Lower lobe of right lung (tissue), 2 donors: Measurements from ENCODE around the gene NPPC. TPM values are rescaled to one million over a fixed set of nuclear protein-coding genes. Genes with fewer than 3 reads are reported as not detected.

Experiments
- ATAC-seq, 2 donors: fragments of 200-7000 bp; cut with Tn5 transposase; one replicate each; pipeline ENCODE4 v1.9.1; 2020 to 2022; ENCODE audit warnings: mild to moderate bottlenecking in 2 of 2, moderate library complexity in 2 of 2
- DNase-seq: peaks from one replicate; pipeline ENCODE4 v3.0.0-alpha.2; 2020
- H3K27ac ChIP-seq: fragments of 200-600 bp; one replicate; pipeline ENCODE4 v1.8.0; 2022
- H3K27me3 ChIP-seq: fragments of 200-600 bp; one replicate; pipeline ENCODE4 v1.8.0; 2022; ENCODE audit warnings: low read depth
- H3K36me3 ChIP-seq: fragments of 200-600 bp; one replicate; pipeline ENCODE4 v1.8.0; 2022; ENCODE audit warnings: mild to moderate bottlenecking
- H3K4me1 ChIP-seq: fragments of 200-600 bp; one replicate; pipeline ENCODE4 v1.8.0; 2022
- H3K4me3 ChIP-seq: fragments of 200-600 bp; one replicate; pipeline ENCODE4 v1.8.0; 2022; ENCODE audit warnings: mild to moderate bottlenecking
- H3K9me3 ChIP-seq: fragments of 200-600 bp; one replicate; pipeline ENCODE4 v1.8.0; 2022
- CTCF ChIP-seq: fragments of 200-600 bp; IDR thresholded peaks from one replicate; pipeline ENCODE4 v1.8.0; 2022; ENCODE audit warnings: antibody characterized with exemption, mild to moderate bottlenecking
- intact Hi-C: fragments of 100-400 bp; cut with DNase I; formaldehyde crosslinking; loops from one replicate; pipeline ENCODE4 v1.11.0; 2022
- microRNA-seq: library from miRNA; unstranded; fragments of <30 nt; microRNA quantifications from one replicate; pipeline ENCODE4 v1.2.0, GENCODE V29; 2020; ENCODE audit warnings: borderline number of aligned reads
- total RNA-seq: library from RNA; stranded (reverse); fragmentation: NEBNext Ultra II Directional; extraction: Animal tissue kit (Norgen Biotek cat#: 25700); gene quantifications from one replicate; pipeline ENCODE4 v1.2.1, GENCODE V29; 2021
- donor health status: DM: no; HTN: yes; CAD: no; lungs with severe emphysema.

NPPC gene
- total RNA-seq, 1 donor from 2014 or later, result not detected

- no peaks in the 10 kb centered on the region for H3K9me3 ChIP-seq
- H3K36me3 ChIP-seq, result no peaks in the 10 kb centered on the region
- TF ChIP-seq CTCF, result no peak
- H3K27me3 ChIP-seq, result peaks cover 13% of the 10 kb centered on the region
- H3K27ac ChIP-seq, result no peak overlapping the region
- intact Hi-C loops, result no loop called here
- ATAC-seq (no peak), DNase-seq (no peak)
- H3K4me1 ChIP-seq, result no peaks in the 10 kb centered on the region
- no peak overlapping the region for H3K4me3 ChIP-seq
These were observed 47.0 kb downstream of the NPPC start for GRCh38 chr2:231879216-231879615.

- DNase-seq (no peak), ATAC-seq (peak; percentile 74 to 82)
- TF ChIP-seq CTCF, result no peak
- peaks cover 20% of the 10 kb centered on the region for H3K27me3 ChIP-seq
- H3K27ac ChIP-seq, result no peak overlapping the region
- H3K4me3 ChIP-seq, result no peak overlapping the region
- no peaks in the 10 kb centered on the region for H3K9me3 ChIP-seq
- no peaks in the 10 kb centered on the region for H3K4me1 ChIP-seq
- no peaks in the 10 kb centered on the region for H3K36me3 ChIP-seq
- intact Hi-C loops, result no loop called here
These were observed 48.4 kb downstream of the NPPC start for GRCh38 chr2:231877533-231878456.

- Histone ChIP-seq H3K27me3 (peaks cover 14% of the 10 kb centered on the region), H3K9me3 (no peaks in the 10 kb centered on the region), H3K27ac (no peak overlapping the region), H3K36me3 (no peaks in the 10 kb centered on the region), H3K4me3 (no peak overlapping the region), H3K4me1 (no peaks in the 10 kb centered on the region)
- no peak for TF ChIP-seq CTCF
- DNase-seq, result no peak
- intact Hi-C loops, result no loop called here
- no peak for ATAC-seq
These were observed 51.3 kb downstream of the NPPC start for GRCh38 chr2:231874944-231875343.

Small RNA genes within 50 kb of the gene (microRNA-seq; reads per million reads assigned to microRNA genes)
- not detected for gene MIR1471

Other genes with a start within 250 kb of the NPPC start
- 729 TPM for gene PTMA, start 217.9 kb downstream of the NPPC start, total RNA-seq
- gene PDE6D, start 145.1 kb downstream of the NPPC start, total RNA-seq, result 18.5 TPM
- 31.2 TPM for gene COPS7B, start 140.0 kb downstream of the NPPC start, total RNA-seq
- gene DIS3L2, start 35.3 kb upstream of the NPPC start, total RNA-seq, result 34.4 TPM